ENCODE data around the gene CTTNBP2.

DNA sequence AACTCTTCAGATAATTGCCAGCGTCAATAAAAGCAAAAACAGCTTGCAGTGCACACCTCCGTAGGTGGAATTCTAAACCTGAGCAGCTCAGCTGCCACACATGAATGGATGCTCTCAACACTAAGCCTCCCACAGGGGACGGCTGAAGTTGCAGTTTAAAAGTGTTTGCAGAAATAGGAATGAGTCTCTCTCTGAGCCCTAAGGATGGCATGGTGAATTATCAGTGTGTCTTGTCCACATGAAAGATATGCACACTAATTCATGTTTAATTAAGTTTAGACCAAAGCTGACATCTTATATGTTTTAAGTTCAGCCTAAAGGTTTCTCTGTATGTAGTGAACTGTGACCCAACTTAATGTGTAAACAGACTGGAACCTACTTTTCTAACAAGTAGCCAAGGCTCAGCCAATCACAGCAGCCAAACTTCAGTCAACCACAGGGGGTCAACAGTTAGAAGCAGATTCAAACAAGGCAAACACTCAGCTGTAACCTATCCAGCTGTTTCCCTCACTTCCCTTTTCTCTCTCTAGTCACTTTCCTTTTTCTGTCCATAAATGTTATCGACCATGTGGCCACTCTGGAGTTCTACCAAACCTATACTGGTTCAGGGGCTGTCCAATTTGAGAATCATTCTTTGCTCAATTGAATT, 38.1 kb downstream of the CTTNBP2 start:
- TF ChIP-seq CTCF (IDR thresholded peaks at IDR 0.05) (no peak), POLR2AphosphoS5 (IDR thresholded peaks at IDR 0.05; ENCODE audit: low read depth, low read length) (no peak), GATA2 (CRISPR knock-in tag; IDR thresholded peaks at IDR 0.05) (no peak), MXI1 (IDR thresholded peaks at IDR 0.05; ENCODE audit: low read depth, low read length) (no peak)
- TF ChIP-seq, protein P1, sequence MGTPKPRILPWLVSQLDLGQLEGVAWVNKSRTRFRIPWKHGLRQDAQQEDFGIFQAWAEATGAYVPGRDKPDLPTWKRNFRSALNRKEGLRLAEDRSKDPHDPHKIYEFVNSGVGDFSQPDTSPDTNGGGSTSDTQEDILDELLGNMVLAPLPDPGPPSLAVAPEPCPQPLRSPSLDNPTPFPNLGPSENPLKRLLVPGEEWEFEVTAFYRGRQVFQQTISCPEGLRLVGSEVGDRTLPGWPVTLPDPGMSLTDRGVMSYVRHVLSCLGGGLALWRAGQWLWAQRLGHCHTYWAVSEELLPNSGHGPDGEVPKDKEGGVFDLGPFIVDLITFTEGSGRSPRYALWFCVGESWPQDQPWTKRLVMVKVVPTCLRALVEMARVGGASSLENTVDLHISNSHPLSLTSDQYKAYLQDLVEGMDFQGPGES (IDR thresholded peaks at IDR 0.05; ENCODE audit: low read depth, low read length): no peak
